DND-41 (cell line): Measurements from ENCODE around the gene LSR.

ENCODE experiments used
- ATAC-seq: fragments of 200-7000 bp; cut with Tn5 transposase; 3 replicates; pipeline ENCODE4 v1.9.1; 2021; ENCODE audit warnings: low read depth; ENCODE audit not compliant: insufficient read depth
- DNase-seq: peaks from one replicate; pipeline ENCODE4 v3.0.0-alpha.2; 2020
- H2AFZ ChIP-seq: 2 replicates; pipeline ENCODE4 v1.6.0; 2012; ENCODE audit warnings: low read depth, low read length
- H3K27ac ChIP-seq: 2 replicates; pipeline ENCODE4 v1.5.1; 2012; ENCODE audit warnings: low read length, inconsistent platforms
- H3K27me3 ChIP-seq: fragments of 200-600 bp; sonication (generic); 2 replicates; pipeline ENCODE4 v1.6.0; 2012; ENCODE audit warnings: low read length, mild to moderate bottlenecking, inconsistent platforms; ENCODE audit not compliant: insufficient read depth, poor library complexity
- H3K36me3 ChIP-seq: 2 replicates; pipeline ENCODE4 v1.5.1; 2012; ENCODE audit warnings: low read length, inconsistent platforms; ENCODE audit not compliant: insufficient read depth
- H3K4me1 ChIP-seq: 2 replicates; pipeline ENCODE4 v1.5.1; 2012; ENCODE audit warnings: mild to moderate bottlenecking, low read length; ENCODE audit not compliant: insufficient read depth
- H3K4me2 ChIP-seq: 2 replicates; pipeline ENCODE4 v1.6.0; 2012; ENCODE audit warnings: mild to moderate bottlenecking, moderate library complexity, low read length, inconsistent platforms; ENCODE audit not compliant: insufficient read depth
- H3K4me3 ChIP-seq, 2 experiments: fragments of 200-600 bp in 1 of 2; shearing (Covaris generic) in 1 of 2; 2 replicates each; pipeline ENCODE4 v1.5.1; 2012 to 2016; ENCODE audit warnings: inconsistent platforms in 2 of 2, low read length in 2 of 2, mild to moderate bottlenecking in 2 of 2, low read depth in 1 of 2, moderate library complexity in 1 of 2
- H3K79me2 ChIP-seq: 2 replicates; pipeline ENCODE4 v1.6.0; 2012; ENCODE audit warnings: low read length, inconsistent platforms; ENCODE audit not compliant: insufficient read depth
- H3K9ac ChIP-seq: 2 replicates; pipeline ENCODE4 v1.6.0; 2012; ENCODE audit warnings: low read depth, mild to moderate bottlenecking, inconsistent platforms, low read length, moderate library complexity
- H3K9me3 ChIP-seq: 2 replicates; pipeline ENCODE4 v1.5.1; 2012; ENCODE audit warnings: low read length, moderate library complexity, mild to moderate bottlenecking, inconsistent platforms; ENCODE audit not compliant: insufficient read depth, severe bottlenecking
- H4K20me1 ChIP-seq: 2 replicates; pipeline ENCODE4 v1.6.0; 2012; ENCODE audit warnings: low read length; ENCODE audit not compliant: insufficient read depth
- EZH2 ChIP-seq: IDR thresholded peaks from 3 replicates; pipeline ENCODE4 v1.6.1; 2012; ENCODE audit warnings: borderline replicate concordance, low read depth, mild to moderate bottlenecking, moderate library complexity, low read length, inconsistent platforms; ENCODE audit not compliant: severe bottlenecking
- TF ChIP-seq, protein P1 (sequence below): IDR thresholded peaks from 2 replicates; pipeline ENCODE4 v1.5.1; 2012; ENCODE audit warnings: borderline replicate concordance, low read length, moderate library complexity, mild to moderate bottlenecking; ENCODE audit not compliant: poor library complexity, severe bottlenecking; ENCODE audit errors: extremely low read depth

The LSR gene

DNA sequence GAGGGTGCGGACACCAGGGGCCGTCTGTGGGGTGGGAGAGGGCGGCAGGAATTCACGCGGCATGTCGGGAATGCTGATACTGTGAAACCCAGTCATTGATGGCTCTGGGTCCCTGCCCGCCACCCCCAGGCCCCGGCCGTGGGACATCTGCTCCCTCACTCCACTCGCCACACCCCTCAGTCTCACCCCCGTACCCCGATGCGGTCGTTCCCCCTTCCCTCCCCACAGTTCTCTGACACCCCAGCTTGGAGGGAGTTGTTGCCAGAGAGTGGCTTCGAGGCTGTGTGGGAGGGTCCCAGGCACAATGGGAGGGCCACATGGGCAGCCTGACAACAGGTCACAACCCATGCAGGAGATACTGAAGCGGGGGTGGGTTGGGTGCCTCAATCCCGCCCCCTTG lies 45.0 kb downstream of the LSR start:
- TF ChIP-seq, protein P1, sequence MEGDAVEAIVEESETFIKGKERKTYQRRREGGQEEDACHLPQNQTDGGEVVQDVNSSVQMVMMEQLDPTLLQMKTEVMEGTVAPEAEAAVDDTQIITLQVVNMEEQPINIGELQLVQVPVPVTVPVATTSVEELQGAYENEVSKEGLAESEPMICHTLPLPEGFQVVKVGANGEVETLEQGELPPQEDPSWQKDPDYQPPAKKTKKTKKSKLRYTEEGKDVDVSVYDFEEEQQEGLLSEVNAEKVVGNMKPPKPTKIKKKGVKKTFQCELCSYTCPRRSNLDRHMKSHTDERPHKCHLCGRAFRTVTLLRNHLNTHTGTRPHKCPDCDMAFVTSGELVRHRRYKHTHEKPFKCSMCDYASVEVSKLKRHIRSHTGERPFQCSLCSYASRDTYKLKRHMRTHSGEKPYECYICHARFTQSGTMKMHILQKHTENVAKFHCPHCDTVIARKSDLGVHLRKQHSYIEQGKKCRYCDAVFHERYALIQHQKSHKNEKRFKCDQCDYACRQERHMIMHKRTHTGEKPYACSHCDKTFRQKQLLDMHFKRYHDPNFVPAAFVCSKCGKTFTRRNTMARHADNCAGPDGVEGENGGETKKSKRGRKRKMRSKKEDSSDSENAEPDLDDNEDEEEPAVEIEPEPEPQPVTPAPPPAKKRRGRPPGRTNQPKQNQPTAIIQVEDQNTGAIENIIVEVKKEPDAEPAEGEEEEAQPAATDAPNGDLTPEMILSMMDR: no peak
- TF ChIP-seq EZH2: no peak
- Histone ChIP-seq H3K27ac (no peak overlapping the region), H3K4me1 (no peaks in the 10 kb centered on the region), H3K4me3 (no peak overlapping the region), H3K36me3 (no peaks in the 10 kb centered on the region), H3K79me2 (no peaks in the 10 kb centered on the region), H3K9ac (no peak overlapping the region), H2AFZ (no peak overlapping the region), H3K27me3 (no peaks in the 10 kb centered on the region), H3K9me3 (no peaks in the 10 kb centered on the region), H3K4me2 (no peak overlapping the region), H4K20me1 (peaks cover 19% of the 10 kb centered on the region)
- ATAC-seq: no peak
- no peak for DNase-seq

DNA sequence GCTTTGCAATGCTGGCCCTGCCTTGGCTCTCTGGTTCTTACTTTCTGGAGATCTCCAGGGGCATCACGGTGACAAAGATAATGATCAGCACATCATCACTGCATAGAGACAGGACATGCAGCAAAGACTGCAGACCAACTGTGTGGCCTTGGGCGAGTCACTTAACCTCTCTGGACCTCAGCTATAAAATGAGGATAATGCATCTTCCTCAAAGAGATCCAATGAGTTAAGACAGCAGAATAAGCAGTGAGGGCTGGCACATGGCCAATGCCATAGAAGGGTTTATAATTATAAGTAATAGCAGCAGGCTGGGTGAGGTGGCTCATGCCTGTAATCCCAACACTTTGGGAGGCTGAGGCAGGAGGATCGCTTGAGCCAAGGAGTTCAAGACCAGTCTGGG lies 45.5 kb downstream of the LSR start:
- Histone ChIP-seq H3K27me3 (no peaks in the 10 kb centered on the region), H3K4me3 (no peak overlapping the region), H3K36me3 (no peaks in the 10 kb centered on the region), H3K4me2 (no peak overlapping the region), H4K20me1 (peaks cover 19% of the 10 kb centered on the region), H3K9ac (no peak overlapping the region), H3K4me1 (no peaks in the 10 kb centered on the region), H2AFZ (no peak overlapping the region), H3K27ac (no peak overlapping the region), H3K79me2 (no peaks in the 10 kb centered on the region), H3K9me3 (no peaks in the 10 kb centered on the region)
- TF ChIP-seq EZH2: no peak
- TF ChIP-seq, protein P1: no peak
- DNase-seq (no peak), ATAC-seq (no peak)

DNA sequence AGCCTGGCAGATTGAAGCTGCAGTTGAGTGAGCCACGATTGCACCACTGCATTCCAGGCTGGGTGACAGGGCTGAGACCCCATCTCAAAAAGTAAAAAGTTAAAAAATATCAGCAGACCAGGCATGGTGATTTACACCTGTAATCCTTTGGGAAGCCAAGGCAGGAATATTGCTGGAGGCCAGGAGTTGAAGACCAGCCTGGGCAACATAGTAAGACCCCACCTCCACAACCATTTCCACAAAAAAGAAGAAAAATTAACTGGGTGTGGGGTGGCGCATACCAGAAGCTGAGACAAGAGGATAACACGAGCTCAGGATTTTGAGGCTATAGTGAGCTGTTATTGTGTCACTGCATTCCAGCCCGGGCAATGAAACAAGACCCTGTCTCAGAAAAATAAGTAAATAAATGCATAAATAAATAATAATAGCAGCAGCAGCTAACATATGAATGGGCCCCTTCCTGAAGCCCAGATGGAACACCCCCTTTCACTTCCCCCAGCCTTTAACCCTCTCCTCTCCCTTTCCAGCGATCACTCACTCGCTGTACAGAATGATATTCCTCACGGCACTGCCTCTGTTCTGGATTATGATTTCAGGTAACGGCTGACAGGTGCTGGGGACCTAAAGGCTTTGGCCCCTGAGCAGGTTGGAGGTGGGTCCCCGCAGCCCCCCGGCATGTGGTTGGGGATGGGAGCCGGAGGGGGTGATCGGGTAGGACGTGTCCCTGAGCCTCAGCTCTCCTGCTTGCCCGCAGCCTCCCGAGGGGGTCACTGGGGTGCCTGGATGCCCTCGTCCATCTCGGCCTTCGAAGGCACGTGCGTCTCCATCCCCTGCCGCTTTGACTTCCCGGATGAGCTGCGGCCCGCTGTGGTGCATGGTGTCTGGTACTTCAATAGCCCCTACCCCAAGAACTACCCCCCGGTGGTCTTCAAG lies 46.3 kb downstream of the LSR start:
- H3K9me3 ChIP-seq: no peaks in the 10 kb centered on the region
- H3K9ac ChIP-seq: no peak overlapping the region
- ATAC-seq (no peak), DNase-seq (no peak)
- no peak overlapping the region for H3K4me2 ChIP-seq
- H3K4me3 ChIP-seq: no peak overlapping the region
- no peaks in the 10 kb centered on the region for H3K27me3 ChIP-seq
- H3K27ac ChIP-seq: no peak overlapping the region
- TF ChIP-seq EZH2: no peak
- TF ChIP-seq, protein P1: no peak
- H3K4me1 ChIP-seq: no peaks in the 10 kb centered on the region
- no peak overlapping the region for H2AFZ ChIP-seq
- peaks cover 19% of the 10 kb centered on the region for H4K20me1 ChIP-seq
- no peaks in the 10 kb centered on the region for H3K79me2 ChIP-seq
- no peaks in the 10 kb centered on the region for H3K36me3 ChIP-seq
